Common myeloid progenitor, CD34-positive (primary cell): ENCODE measurements around the gene TMEM191B.
"Not testable (repeated sequence)": the region's sequence is repeated elsewhere in the genome, so short reads cannot be mapped to it uniquely, and the experiment has no call there.

Experiments
- CTCF ChIA-PET: fragments of 350-600 bp; sonication (Branson Sonifier 250); formaldehyde crosslinking; loops from one replicate; lab custom pipeline; 2021; ENCODE audit warnings: antibody characterized with exemption; lab: Charles Lee
- POLR2A ChIA-PET: fragments of 350-600 bp; sonication (Branson Sonifier 250); formaldehyde crosslinking; loops from one replicate; lab custom pipeline; 2021; ENCODE audit warnings: antibody characterized with exemption; lab: Charles Lee
- DNase-seq, 3 donors: peaks; one replicate each; pipeline versions ENCODE4 v3.0.0 to v3.0.0-alpha.2; 2013
- H3K27ac ChIP-seq, 2 experiments: 1 replicate in 1 of 2; 2 replicates in 1 of 2; pipeline ENCODE4 v1.7.0; 2013; ENCODE audit warnings: inconsistent platforms in 2 of 2, low read length in 2 of 2, mild to moderate bottlenecking in 2 of 2, low read depth in 1 of 2, moderate library complexity in 1 of 2; ENCODE audit not compliant: severe bottlenecking in 2 of 2, insufficient read depth in 1 of 2, poor library complexity in 1 of 2
- H3K27me3 ChIP-seq, 5 experiments: replicated peaks in 2 of 5; 1 replicate in 3 of 5; 2 replicates in 2 of 5; pipeline versions ENCODE4 v1.6.1 to v1.7.0; 2013; ENCODE audit warnings: low read length in 4 of 5, mild to moderate bottlenecking in 2 of 5, moderate library complexity in 2 of 5, inconsistent platforms in 1 of 5; ENCODE audit not compliant: insufficient read depth in 5 of 5, control insufficient read depth in 4 of 5
- H3K36me3 ChIP-seq, 4 experiments: 1 replicate in 2 of 4; 2 replicates in 2 of 4; pipeline versions ENCODE4 v1.6.1 to v1.7.0; 2013; ENCODE audit warnings: low read length in 3 of 4, control low read depth in 1 of 4, mild to moderate bottlenecking in 1 of 4; ENCODE audit not compliant: control insufficient read depth in 4 of 4, insufficient read depth in 4 of 4
- H3K4me1 ChIP-seq, 4 experiments: 1 replicate in 3 of 4; 2 replicates in 1 of 4; pipeline versions ENCODE4 v1.6.1 to v1.7.1; 2013; ENCODE audit warnings: low read length in 3 of 4, mild to moderate bottlenecking in 3 of 4, control low read depth in 1 of 4, inconsistent platforms in 1 of 4, moderate library complexity in 1 of 4; ENCODE audit not compliant: control insufficient read depth in 4 of 4, insufficient read depth in 4 of 4; ENCODE audit errors: control extremely low read depth in 1 of 4
- H3K4me3 ChIP-seq, 7 experiments: 1 replicate in 4 of 7; 2 replicates in 3 of 7; pipeline versions ENCODE4 v1.5.1 to v1.7.0; 2013; ENCODE audit warnings: mild to moderate bottlenecking in 7 of 7, low read length in 6 of 7, moderate library complexity in 6 of 7, inconsistent platforms in 2 of 7, low read depth in 2 of 7, control low read depth in 1 of 7; ENCODE audit not compliant: insufficient read depth in 4 of 7, control insufficient read depth in 1 of 7; ENCODE audit errors: extremely low read depth in 1 of 7
- H3K9me3 ChIP-seq, 5 experiments: 1 replicate in 4 of 5; 2 replicates in 1 of 5; pipeline versions ENCODE4 v1.6.1 to v1.7.1; 2013; ENCODE audit warnings: low read length in 4 of 5, mild to moderate bottlenecking in 2 of 5, inconsistent platforms in 1 of 5, low read depth in 1 of 5, moderate library complexity in 1 of 5; ENCODE audit not compliant: control insufficient read depth in 4 of 5, insufficient read depth in 2 of 5; ENCODE audit errors: control extremely low read depth in 1 of 5
- WGBS: methylation state at CpG from one replicate; pipeline ENCODE4 v1.1.5; 2013; ENCODE audit not compliant: insufficient coverage; 5-methylcytosine and 5-hydroxymethylcytosine counted together

TMEM191B gene

GRCh38 chr22:18523328-18523727, 4.3 kb upstream of the TMEM191B start:
- H3K9me3 ChIP-seq, CTCF ChIA-PET, H3K4me3 ChIP-seq, H3K27ac ChIP-seq, H3K36me3 ChIP-seq, H3K4me1 ChIP-seq, POLR2A ChIA-PET, DNase-seq, H3K27me3 ChIP-seq: not testable (repeated sequence)
- no CpG with 5 or more reads among the region's 4 CpGs for WGBS

- peak in 2 of 3 donors; percentile 61 to 91 for DNase-seq
- CTCF ChIA-PET, H3K36me3 ChIP-seq, H3K27ac ChIP-seq, H3K4me1 ChIP-seq, POLR2A ChIA-PET, H3K9me3 ChIP-seq, H3K27me3 ChIP-seq: not testable (repeated sequence)
- WGBS, result no CpG with 5 or more reads among the region's 66 CpGs
- peak overlapping the region in 3 of 7 experiments; percentile 42 to 70 (median 48) for H3K4me3 ChIP-seq
Measured at GRCh38 chr22:18528597-18529415, 1.2 kb downstream of the TMEM191B start.

- POLR2A ChIA-PET, result not testable (repeated sequence)
Measured at GRCh38 chr22:18529416-18530145, 2.0 kb downstream of the TMEM191B start.

GRCh38 chr22:18533633-18534032, 6.0 kb downstream of the TMEM191B start:
- no CpG with 5 or more reads among the region's 11 CpGs for WGBS
- H3K27ac ChIP-seq, DNase-seq, POLR2A ChIA-PET, H3K4me3 ChIP-seq, CTCF ChIA-PET, H3K9me3 ChIP-seq, H3K36me3 ChIP-seq, H3K27me3 ChIP-seq, H3K4me1 ChIP-seq: not testable (repeated sequence)

More at GRCh38 chr22:18529416-18530145, 2.0 kb downstream of the TMEM191B start:
- H3K4me3 ChIP-seq, H3K27ac ChIP-seq, CTCF ChIA-PET, H3K27me3 ChIP-seq, H3K9me3 ChIP-seq, H3K36me3 ChIP-seq, H3K4me1 ChIP-seq, DNase-seq: not testable (repeated sequence)
- WGBS, result no CpG with 5 or more reads among the region's 57 CpGs

- H3K36me3 ChIP-seq, POLR2A ChIA-PET, H3K27me3 ChIP-seq, H3K9me3 ChIP-seq, H3K4me3 ChIP-seq, H3K4me1 ChIP-seq, DNase-seq, CTCF ChIA-PET, H3K27ac ChIP-seq: not testable (repeated sequence)
- WGBS, result no CpG with 5 or more reads among the region's 12 CpGs
Measured at GRCh38 chr22:18534315-18534714, 6.7 kb downstream of the TMEM191B start.

GRCh38 chr22:18539994-18540393, 12.4 kb downstream of the TMEM191B start:
- CTCF ChIA-PET, POLR2A ChIA-PET, H3K27ac ChIP-seq, H3K9me3 ChIP-seq, DNase-seq, H3K36me3 ChIP-seq, H3K4me3 ChIP-seq, H3K4me1 ChIP-seq, H3K27me3 ChIP-seq: not testable (repeated sequence)
- no CpG with 5 or more reads among the region's 6 CpGs for WGBS

- WGBS, result no CpG with 5 or more reads among the region's 11 CpGs
- H3K9me3 ChIP-seq, DNase-seq, H3K36me3 ChIP-seq, CTCF ChIA-PET, H3K4me3 ChIP-seq, H3K27me3 ChIP-seq, H3K27ac ChIP-seq, POLR2A ChIA-PET, H3K4me1 ChIP-seq: not testable (repeated sequence)
Measured at GRCh38 chr22:18543400-18543799, 15.8 kb downstream of the TMEM191B start.
